HG03159 (cell line): Measurements from ENCODE around the gene ZFAND2A.
"Not testable (repeated sequence)": the region's sequence is repeated elsewhere in the genome, so short reads cannot be mapped to it uniquely, and the experiment has no call there.

Experiments used
- ATAC-seq: cut with Tn5 transposase; IDR thresholded peaks from one replicate; pipeline ENCODE4 v1.9.1; 2021; ENCODE audit warnings: mild to moderate bottlenecking, moderate library complexity; ENCODE audit not compliant: unreplicated experiment

The ZFAND2A gene

GRCh38 chr7:1154172-1154739 lies 5.7 kb downstream of the ZFAND2A start:
- ATAC-seq = no peak

GRCh38 chr7:1152492-1152891 lies 7.5 kb downstream of the ZFAND2A start:
- no peak for ATAC-seq

DNA sequence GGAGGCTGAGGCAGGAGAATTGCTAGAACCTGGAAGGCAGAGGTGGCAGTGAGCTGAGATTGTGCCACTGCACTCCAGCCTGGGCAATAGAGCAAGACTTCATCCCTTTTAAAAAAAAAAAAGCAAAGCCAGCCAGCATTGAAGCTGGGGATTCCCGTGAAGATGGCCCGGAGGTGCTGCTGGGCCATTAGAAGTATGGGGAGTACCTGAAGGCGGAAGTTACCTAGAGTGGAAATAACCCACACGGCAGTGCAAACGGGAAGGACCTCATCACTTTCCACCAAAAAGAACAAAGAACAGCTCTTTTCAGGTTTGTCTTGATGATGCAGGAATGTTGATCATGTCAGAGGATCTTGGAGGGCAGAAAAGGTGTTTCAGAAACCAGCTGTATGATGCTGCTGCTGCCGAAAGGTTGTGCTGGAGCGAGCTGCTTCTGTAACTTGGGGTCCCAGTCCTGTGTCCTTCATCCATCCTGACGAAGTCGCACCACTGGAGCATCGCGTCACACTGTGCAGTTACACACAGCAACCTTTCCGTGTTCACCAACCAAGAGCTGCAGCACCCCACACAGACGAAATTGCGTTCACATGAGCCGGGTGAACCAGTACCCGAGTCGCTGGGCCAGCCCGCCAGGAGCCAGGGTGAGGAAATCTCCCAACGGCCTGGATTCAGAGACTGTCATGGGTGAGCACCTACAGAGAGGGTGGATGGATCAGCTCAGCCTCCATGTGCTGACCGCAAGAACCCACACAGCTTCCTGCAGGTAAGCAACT lies 8.2 kb downstream of the ZFAND2A start:
- no peak for ATAC-seq

GRCh38 chr7:1151156-1151555 lies 8.8 kb downstream of the ZFAND2A start:
- ATAC-seq = no peak

- no peak for ATAC-seq
These were observed 9.5 kb downstream of the ZFAND2A start for GRCh38 chr7:1150400-1151002.

DNA sequence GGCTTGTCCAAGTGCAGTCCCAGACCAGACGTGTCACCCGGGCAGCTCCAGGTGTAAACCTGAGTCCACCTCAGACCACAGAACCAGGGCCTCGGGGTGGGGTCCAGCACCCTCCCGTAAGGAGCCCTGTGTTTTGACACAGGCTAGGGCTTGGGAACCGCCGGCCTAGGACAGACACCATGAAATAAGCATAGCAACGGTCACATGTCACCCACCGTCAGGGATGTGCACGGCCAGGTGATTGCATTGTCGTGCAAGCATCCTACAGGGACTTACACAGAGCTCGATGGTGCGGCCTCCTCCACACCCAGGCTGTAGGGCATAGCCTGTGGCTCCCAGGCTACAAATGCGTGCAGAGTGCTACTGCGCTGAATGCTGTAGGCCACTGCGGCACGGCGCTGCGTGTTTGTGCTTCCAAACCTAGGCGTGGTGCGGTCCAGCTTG lies 10.6 kb downstream of the ZFAND2A start:
- no peak for ATAC-seq

DNA sequence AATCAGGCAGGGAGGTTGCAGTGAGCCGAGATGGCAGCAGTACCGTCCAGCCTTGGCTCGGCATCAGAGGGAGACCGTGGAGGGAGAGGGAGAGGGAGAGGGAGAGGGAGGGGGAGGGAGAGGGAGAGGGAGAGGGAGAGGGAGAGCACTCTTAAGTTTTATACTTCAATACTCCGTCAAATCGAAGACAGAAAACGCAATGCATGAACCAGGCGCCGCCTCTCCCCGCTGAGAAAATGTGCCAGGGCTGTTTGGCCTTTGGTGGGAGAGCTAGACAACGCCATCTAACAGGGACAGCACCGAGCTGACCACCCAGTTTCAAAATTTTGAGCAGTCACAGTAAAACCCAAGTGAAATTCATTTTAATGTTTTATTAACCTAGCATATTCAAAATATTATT lies 12.1 kb downstream of the ZFAND2A start:
- not testable (repeated sequence) for ATAC-seq

DNA sequence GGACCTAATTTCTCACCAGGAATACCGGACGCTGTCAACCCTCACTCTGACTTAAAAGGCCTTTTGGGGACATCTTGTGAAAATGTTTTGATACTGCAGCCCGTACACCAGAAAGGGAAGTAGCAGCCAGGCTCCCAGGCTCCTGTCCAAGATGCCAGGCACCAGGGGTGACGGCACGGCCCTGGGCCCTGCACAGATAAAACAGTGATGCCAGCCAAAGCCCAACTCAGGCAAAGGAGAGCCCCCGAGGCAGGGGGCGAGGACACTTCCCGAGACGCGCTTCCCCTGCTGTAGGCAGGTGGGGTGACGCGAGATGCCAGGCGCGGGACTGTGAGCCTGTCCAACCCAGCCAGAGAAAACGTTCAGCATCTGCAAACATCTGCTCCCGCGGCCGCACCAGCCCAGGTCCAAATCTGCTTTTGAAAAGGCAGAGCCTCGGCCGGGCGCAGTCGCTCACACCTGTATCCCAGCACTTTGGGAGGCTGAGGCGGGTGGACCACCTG lies 15.7 kb downstream of the ZFAND2A start:
- no peak for ATAC-seq

GRCh38 chr7:1143031-1143430 lies 17.0 kb downstream of the ZFAND2A start:
- not testable (repeated sequence) for ATAC-seq

DNA sequence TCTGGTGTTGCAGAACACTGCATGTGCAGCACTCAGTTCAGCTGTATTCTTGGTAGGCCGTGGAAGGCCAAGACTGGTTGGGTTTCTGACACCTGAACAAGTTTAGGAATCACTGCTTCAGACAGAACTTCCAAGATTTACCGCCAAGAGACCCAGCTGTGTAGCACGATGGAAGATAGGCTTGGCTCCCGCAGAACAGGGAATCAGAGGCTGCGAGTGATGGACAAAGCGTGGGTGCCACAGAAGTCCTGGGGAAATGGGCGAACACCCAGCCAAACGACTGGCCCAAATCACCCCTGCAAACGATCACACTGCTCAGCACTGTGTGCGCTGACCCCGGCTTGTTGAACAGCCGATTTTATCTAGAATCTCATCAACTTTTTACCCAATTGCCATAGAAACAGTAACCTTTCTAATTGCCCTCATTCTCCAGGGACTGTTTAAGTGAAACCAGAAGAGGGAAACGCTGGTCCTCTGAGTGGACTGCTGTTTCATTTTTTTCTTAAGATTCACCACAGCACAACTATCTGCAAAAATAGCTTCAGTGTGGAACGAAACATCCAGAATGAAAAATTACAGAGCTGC lies 17.9 kb downstream of the ZFAND2A start:
- ATAC-seq = no peak

DNA sequence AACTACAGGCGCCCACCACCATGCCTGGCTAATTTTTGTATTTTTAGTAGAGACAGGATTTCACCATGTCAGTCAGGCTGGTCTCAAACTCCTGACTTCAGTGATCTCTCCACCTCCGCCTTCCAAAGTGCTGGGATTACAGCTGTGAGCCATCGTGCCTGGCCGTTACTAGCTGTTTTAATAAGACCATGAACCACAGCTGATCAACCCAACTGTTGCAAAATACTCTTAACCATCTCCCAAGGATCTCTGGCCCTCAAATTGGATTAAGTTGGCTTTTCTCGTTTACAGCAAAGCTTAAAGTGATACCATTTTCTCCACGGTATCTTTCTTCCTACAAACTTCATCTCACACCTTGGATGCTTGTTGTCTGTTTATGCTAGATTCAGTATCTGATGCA lies 18.3 kb downstream of the ZFAND2A start:
- no peak for ATAC-seq

DNA sequence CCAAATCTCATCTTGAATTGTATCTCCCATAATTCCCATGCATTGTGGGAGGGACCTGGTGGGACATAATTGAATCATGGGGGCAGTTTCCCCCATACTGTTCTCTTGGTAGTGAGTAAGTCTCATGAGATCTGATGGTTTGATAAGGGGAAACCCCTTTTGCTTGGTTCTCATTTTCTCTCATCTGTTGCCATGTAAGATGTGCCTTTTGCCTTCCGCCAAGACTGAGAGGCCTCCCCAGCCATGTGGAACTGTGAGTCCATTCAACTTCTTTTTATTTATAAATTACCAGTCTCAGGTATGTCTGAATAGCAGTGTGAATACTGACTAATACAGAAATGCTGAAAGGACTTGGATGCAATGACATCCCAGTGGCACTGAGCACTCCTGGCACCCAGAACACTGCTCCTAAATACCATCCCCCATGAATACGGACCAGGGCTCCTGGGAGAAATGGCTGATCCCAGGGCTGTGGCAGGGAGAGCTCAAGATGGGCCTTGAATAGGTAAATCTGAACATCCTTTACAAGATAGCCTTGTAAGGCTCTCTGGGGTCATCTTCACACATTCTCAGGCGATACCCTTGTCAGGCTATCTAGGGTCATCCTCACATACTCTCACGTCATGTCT lies 19.4 kb downstream of the ZFAND2A start:
- ATAC-seq = no peak

- ATAC-seq = peak; percentile 52
These were observed 22.4 kb downstream of the ZFAND2A start for GRCh38 chr7:1137517-1138167.

DNA sequence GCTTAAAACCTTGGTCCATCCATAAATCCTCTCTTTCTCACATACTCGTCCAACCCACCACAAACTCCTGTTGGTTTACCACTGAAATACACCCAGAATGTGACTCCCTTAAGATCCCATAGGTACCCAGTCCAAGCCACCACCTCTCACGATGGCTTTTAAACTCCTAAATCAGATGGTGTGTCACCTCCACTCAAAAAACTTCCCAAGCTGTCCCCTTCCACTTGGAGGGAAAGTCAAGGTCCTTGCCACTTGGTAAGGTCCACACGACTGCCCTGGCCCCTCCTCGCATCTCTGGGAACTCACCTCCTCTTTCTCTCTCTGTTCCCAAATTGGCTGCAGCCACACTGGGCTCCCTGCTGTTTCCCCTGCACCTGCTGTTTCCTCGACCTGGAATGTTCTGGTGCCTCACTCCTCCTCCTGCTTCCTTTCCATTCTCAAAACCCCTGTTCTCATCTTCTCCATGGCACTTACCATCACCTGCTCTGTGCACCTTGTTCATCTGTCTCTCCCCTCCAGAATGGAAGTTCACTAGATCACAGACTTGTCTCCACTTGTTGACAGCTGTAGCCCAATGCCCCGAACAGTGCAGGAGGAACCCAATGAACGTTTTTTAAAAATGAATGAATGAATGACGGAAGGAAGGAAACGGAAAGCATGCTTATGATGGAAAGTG lies 23.0 kb downstream of the ZFAND2A start:
- no peak for ATAC-seq

DNA sequence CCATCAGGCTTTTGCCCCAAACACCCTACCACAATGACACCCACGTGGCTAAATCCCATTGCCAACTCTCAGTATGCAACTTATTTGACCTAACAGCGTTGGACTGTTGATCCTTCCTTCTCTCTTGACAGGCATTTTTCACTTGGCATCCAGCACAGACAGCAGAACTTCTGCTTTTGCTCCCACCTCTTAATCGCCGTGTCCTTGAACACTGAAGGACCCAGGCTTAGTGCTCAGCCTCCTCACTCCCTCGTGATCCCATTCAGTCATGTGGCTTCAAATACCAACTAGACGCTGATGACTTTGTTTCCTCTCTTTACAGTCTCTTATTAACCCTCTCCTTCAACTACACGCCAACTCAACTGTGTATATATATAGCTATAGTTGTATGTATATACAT lies 25.0 kb downstream of the ZFAND2A start:
- ATAC-seq = no peak

DNA sequence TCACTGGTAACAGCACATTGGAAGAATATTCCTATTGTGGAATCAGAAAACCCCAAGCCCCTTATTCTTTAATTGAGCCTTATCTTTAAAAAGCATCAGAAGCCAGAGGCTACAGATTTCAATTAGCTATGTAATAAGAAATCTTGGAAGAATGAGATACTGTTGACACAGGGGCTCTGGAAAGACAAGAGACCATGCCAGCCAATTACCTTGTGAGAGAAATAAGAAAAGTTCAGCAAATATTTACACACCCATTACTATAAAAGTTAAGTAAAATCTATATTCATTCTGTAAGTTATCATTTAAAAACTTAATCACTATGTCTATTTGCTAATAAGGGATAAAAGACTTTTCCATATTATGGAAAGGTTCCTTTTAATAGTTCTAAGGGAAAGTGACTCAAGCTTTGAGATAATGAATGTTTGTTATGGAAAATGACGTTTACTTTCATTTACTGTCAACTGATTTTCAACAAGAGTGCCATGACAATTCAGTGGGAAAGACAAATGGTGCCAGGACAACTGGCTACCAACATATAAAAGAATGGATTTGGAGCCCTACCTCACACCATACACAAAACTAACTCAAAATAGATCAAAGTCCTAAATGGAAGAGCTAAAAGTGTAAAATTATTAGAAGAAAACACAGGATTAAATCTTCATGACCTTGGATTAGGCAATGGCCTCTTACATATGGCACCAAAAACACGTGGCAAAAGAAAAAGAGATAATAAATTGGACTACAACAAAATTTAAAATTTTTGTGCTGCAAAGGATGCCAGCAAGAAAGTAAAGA lies 28.3 kb downstream of the ZFAND2A start:
- ATAC-seq = no peak

DNA sequence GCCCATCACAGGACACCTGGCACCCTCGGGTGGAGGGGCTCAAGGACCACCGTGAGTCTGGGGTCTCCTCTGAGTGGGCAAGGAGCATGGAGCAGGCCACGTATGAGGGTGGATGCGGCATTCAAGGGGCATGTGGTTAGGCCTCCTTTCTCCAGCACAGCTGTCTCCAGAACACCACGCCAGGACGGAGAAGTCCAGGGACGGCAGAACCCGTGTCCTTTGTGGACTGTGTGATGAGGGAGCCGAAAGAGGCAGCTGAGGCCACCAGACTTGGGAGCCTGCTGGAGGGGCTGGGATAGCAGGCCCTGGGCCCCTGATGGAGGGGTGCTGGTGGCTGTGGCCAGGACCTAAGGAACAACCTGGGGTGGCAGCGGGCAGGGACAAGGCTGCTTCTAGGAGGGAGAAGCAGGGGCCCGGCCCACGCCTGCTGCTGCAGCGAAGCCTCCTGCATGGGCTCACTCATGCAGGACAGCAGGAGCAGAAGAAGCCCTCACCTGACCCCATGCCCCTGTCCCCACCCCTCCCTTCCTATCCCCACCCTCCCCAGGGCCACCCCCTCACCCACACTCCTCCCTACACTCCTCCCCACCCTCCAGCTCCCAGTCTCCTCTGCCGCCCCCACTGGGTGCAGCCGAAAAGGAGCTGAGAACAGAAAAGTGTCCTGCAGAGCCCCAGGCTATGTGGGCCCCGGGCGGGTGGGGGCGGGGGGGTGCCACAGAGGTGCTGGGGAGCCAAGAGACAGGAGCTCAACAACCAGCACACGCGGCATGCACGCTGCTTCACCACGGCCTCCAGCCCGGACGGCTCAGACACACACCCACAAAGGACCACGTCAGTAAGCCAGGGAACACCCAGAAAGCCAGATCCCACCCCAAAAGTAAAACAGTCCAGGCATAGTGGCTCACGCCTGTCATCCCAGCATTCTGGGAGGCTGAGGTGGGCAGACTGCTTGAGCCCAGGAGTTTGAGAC lies 29.7 kb downstream of the ZFAND2A start:
- ATAC-seq = no peak

DNA sequence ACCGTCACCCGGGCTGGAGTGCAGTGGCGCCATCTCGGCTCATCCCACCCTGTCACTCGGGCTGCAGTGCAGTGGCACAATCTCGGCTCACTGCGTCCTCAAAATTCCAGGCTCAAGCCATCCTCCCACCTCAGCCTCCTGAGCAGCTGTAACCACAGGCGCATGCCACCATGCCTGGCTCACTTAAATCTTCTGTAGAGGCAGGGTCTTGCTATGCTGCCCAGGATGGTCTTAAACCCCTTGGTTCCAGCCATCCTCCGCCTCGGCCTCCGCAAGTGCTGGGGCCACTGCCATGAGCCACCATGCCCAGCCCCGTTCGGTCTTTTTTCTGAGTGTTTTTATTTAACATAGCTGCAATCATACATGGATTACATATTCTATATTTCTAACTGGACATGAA lies 30.6 kb downstream of the ZFAND2A start:
- ATAC-seq = no peak
